Naive thymus-derived CD4-positive, alpha-beta T cell (primary cell): ENCODE results near the gene PTGFR. TPM values are rescaled to one million over a fixed set of nuclear protein-coding genes. Genes with fewer than 3 reads are reported as not detected.

Experiments used
- ATAC-seq: fragments of 150-1000 bp; cut with Tn5 transposase; 2 replicates; pipeline ENCODE4 v1.10.0; 2021; ENCODE audit warnings: mild to moderate bottlenecking, moderate library complexity
- CTCF ChIA-PET: fragments of 350-600 bp; sonication (Branson Sonifier 250); formaldehyde crosslinking; loops from one replicate; lab custom pipeline; 2021; ENCODE audit warnings: antibody characterized with exemption; lab: Charles Lee
- POLR2A ChIA-PET: fragments of 350-600 bp; sonication (Branson Sonifier 250); formaldehyde crosslinking; loops from one replicate; lab custom pipeline; 2021; ENCODE audit warnings: antibody characterized with exemption, inconsistent platforms; lab: Charles Lee
- DNase-seq, 9 donors: peaks; one replicate each; pipeline versions ENCODE4 v3.0.0 to v3.0.0-alpha.2; 2020 to 2022; ENCODE audit warnings: mixed read lengths in 1 of 9
- H3K27ac ChIP-seq: one replicate; pipeline ENCODE4 v1.7.0; 2013; ENCODE audit warnings: mild to moderate bottlenecking, low read depth, low read length, moderate library complexity
- H3K27me3 ChIP-seq, 2 donors: one replicate each; pipeline ENCODE4 v1.7.0; 2013; ENCODE audit warnings: low read length in 2 of 2, mild to moderate bottlenecking in 2 of 2, moderate library complexity in 2 of 2; ENCODE audit not compliant: control insufficient read depth in 2 of 2, insufficient read depth in 2 of 2
- H3K36me3 ChIP-seq, 3 experiments: 1 replicate in 2 of 3; 2 replicates in 1 of 3; pipeline ENCODE4 v1.7.0; 2013; ENCODE audit warnings: low read length in 3 of 3, mild to moderate bottlenecking in 3 of 3, moderate library complexity in 1 of 3; ENCODE audit not compliant: insufficient read depth in 3 of 3, control insufficient read depth in 2 of 3
- H3K4me1 ChIP-seq, 2 donors: one replicate each; pipeline ENCODE4 v1.7.0; 2013; ENCODE audit warnings: low read length in 2 of 2, mild to moderate bottlenecking in 2 of 2, moderate library complexity in 1 of 2; ENCODE audit not compliant: control insufficient read depth in 2 of 2, insufficient read depth in 2 of 2
- H3K4me3 ChIP-seq: 2 replicates; pipeline ENCODE4 v1.7.0; 2013; ENCODE audit warnings: mild to moderate bottlenecking, low read length
- H3K9me3 ChIP-seq, 3 experiments: 1 replicate in 2 of 3; 2 replicates in 1 of 3; pipeline ENCODE4 v1.7.0; 2013; ENCODE audit warnings: low read length in 3 of 3; ENCODE audit not compliant: control insufficient read depth in 2 of 3
- H3K27ac Mint-ChIP-seq, 9 donors: one replicate each; pipeline ENCODE4 v1.8.0; 2020 to 2022; ENCODE audit warnings: mixed read lengths in 9 of 9, mild to moderate bottlenecking in 8 of 9, moderate library complexity in 5 of 9, inconsistent platforms in 2 of 9
- H3K27me3 Mint-ChIP-seq, 5 donors: one replicate each; pipeline ENCODE4 v1.8.0; 2021 to 2022; ENCODE audit warnings: mixed read lengths in 5 of 5, mild to moderate bottlenecking in 1 of 5
- H3K36me3 Mint-ChIP-seq, 5 donors: one replicate each; pipeline ENCODE4 v1.8.0; 2020 to 2022; ENCODE audit warnings: mixed read lengths in 5 of 5, mild to moderate bottlenecking in 3 of 5, inconsistent platforms in 1 of 5
- H3K4me1 Mint-ChIP-seq, 7 donors: one replicate each; pipeline ENCODE4 v1.8.0; 2020 to 2022; ENCODE audit warnings: mixed read lengths in 7 of 7, mild to moderate bottlenecking in 3 of 7, inconsistent platforms in 1 of 7
- H3K4me3 Mint-ChIP-seq, 10 donors: one replicate each; pipeline ENCODE4 v1.8.0; 2020 to 2022; ENCODE audit warnings: mild to moderate bottlenecking in 10 of 10, mixed read lengths in 10 of 10, moderate library complexity in 6 of 10, inconsistent platforms in 2 of 10
- H3K9me3 Mint-ChIP-seq, 11 donors: one replicate each; pipeline ENCODE4 v1.8.0; 2020 to 2022; ENCODE audit warnings: mixed read lengths in 11 of 11, mild to moderate bottlenecking in 4 of 11, inconsistent platforms in 1 of 11, moderate library complexity in 1 of 11
- intact Hi-C, 2 donors: fragments of 100-400 bp; cut with micrococcal nuclease; formaldehyde crosslinking; loops; one replicate each; pipeline ENCODE4 v1.15.1; 2023
- polyA plus RNA-seq, 2 donors: library from polyadenylated mRNA; unstranded; fragments of 300-500 nt; fragmentation: Illumina TruSeq; gene quantifications; one replicate each; pipeline ENCODE4 v1.2.3, GENCODE V29; 2021
- total RNA-seq, 6 experiments: library from RNA in 5 of 6; stranded (reverse) in 5 of 6; gene quantifications; 1 replicate in 5 of 6; 2 replicates in 1 of 6; pipeline ENCODE4 v1.2.3 and lab custom pipeline; 2021 to 2026

Gene PTGFR
- total and polyA plus RNA-seq, 7 experiments from 2014 or later = not detected

DNA sequence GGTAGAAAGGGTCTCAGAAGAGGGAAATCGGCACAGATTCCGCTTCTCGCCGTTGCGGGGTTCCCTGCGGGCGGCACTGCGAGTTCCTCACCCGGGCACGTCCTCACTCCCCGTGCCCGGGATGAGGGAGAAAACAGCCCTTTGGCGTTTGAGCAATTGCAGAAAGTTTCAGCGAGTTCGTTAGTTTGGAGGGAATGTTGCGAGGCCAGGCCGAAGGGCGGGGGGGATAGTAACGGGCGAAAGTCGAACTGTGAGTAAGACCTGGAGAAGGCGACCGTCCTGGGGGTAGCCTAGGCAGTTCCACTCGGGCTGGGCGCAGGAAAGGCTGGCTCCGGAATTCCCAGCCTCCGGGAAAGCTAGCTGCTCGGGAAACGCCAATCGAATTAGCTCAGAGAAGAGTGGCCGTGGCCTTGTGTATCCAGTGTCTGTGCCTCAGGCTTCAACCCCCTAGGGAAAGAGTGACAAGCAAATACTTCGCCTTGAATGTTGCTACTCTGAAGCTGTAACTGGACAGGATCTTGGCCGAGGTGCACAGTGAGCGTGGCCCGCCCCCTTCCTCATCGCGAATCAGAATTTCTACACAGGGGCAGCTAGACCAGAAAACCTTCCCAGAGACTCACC, 787 bp downstream of the PTGFR start:
- H3K4me3 Mint-ChIP-seq = peak overlapping the region in 2 of 10 donors; percentile 29 to 35
- Histone ChIP-seq H3K9me3 (no peaks in the 10 kb centered on the region), H3K36me3 (no peaks in the 10 kb centered on the region), H3K27ac (no peak overlapping the region), H3K4me1 (no peaks in the 10 kb centered on the region), H3K4me3 (no peak overlapping the region), H3K27me3 (peaks cover 0 to 5% of the 10 kb centered on the region in 2 donors)
- ATAC-seq (no peak), DNase-seq (no peak)
- intact Hi-C loops = no loop called here
- no peak overlapping the region for H3K27ac Mint-ChIP-seq
- H3K36me3 Mint-ChIP-seq = no peaks in the 10 kb centered on the region
- peaks cover 0 to 9% (median 3%) of the 10 kb centered on the region in 7 donors for H3K4me1 Mint-ChIP-seq
- peaks cover 0 to 20% (median 3%) of the 10 kb centered on the region in 11 donors for H3K9me3 Mint-ChIP-seq
- ChIA-PET CTCF (interaction anchor here (0.6 kb wide), 1 partner anchor 273 kb away, joined by 3 read pairs; no protein-coding TSS in a partner anchor), POLR2A (no interaction called here)
- peaks cover 37 to 51% (median 45%) of the 10 kb centered on the region in 5 donors for H3K27me3 Mint-ChIP-seq

DNA sequence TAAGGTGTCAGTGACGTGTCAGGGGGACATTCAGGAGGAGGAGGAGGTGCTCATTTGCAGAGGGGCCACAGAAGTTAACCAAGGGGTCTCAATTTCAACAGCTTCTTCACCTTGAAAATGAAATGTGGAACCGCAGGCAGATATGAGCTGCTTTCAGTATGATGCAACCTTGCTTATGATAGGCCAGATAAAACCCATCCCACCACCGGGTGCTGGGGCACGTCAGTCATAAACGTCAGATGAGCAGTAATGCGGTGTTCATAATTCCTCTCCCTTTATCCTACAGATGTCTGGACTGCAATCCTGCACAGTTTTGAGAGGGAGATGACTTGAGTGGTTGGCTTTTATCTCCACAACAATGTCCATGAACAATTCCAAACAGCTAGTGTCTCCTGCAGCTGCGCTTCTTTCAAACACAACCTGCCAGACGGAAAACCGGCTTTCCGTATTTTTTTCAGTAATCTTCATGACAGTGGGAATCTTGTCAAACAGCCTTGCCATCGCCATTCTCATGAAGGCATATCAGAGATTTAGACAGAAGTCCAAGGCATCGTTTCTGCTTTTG, 1.7 kb downstream of the PTGFR start:
- no peak overlapping the region for H3K4me3 Mint-ChIP-seq
- DNase-seq (no peak), ATAC-seq (no peak)
- CTCF ChIA-PET = interaction anchor here (0.6 kb wide), 1 partner anchor 274 kb away, joined by 3 read pairs; no protein-coding TSS in a partner anchor
- H3K4me1 ChIP-seq = no peaks in the 10 kb centered on the region
- no peaks in the 10 kb centered on the region for H3K36me3 ChIP-seq
- intact Hi-C loops = no loop called here
- H3K27ac Mint-ChIP-seq = no peak overlapping the region
- no peak overlapping the region for H3K4me3 ChIP-seq
- POLR2A ChIA-PET = no interaction called here
- H3K27ac ChIP-seq = no peak overlapping the region
- H3K9me3 Mint-ChIP-seq = peaks cover 0 to 15% (median 2%) of the 10 kb centered on the region in 11 donors
- peaks cover 0 to 5% of the 10 kb centered on the region in 2 donors for H3K27me3 ChIP-seq
- H3K36me3 Mint-ChIP-seq = no peaks in the 10 kb centered on the region
- H3K27me3 Mint-ChIP-seq = peaks cover 37 to 52% (median 45%) of the 10 kb centered on the region in 5 donors
- H3K9me3 ChIP-seq = no peaks in the 10 kb centered on the region
- H3K4me1 Mint-ChIP-seq = peaks cover 0 to 9% (median 3%) of the 10 kb centered on the region in 7 donors

- Histone ChIP-seq H3K36me3 (no peaks in the 10 kb centered on the region), H3K4me1 (no peaks in the 10 kb centered on the region), H3K27me3 (peaks cover 0 to 5% of the 10 kb centered on the region in 2 donors), H3K27ac (no peak overlapping the region), H3K4me3 (no peak overlapping the region), H3K9me3 (no peaks in the 10 kb centered on the region)
- POLR2A ChIA-PET = no interaction called here
- H3K4me1 Mint-ChIP-seq = peaks cover 0 to 9% (median 3%) of the 10 kb centered on the region in 7 donors
- no peak overlapping the region for H3K4me3 Mint-ChIP-seq
- no peak for ATAC-seq
- DNase-seq = no peak
- CTCF ChIA-PET = interaction anchor here (0.6 kb wide), 1 partner anchor 49 kb away, joined by 3 read pairs; no protein-coding TSS in a partner anchor
- peaks cover 37 to 52% (median 45%) of the 10 kb centered on the region in 5 donors for H3K27me3 Mint-ChIP-seq
- intact Hi-C loops = no loop called here
- H3K9me3 Mint-ChIP-seq = peaks cover 0 to 8% (median 2%) of the 10 kb centered on the region in 11 donors
- no peak overlapping the region for H3K27ac Mint-ChIP-seq
- no peaks in the 10 kb centered on the region for H3K36me3 Mint-ChIP-seq
Observed at GRCh38 chr1:78493451-78493850, 2.7 kb downstream of the PTGFR start.

GRCh38 chr1:78497201-78497600, 6.4 kb downstream of the PTGFR start:
- intact Hi-C loops = no loop called here

DNA sequence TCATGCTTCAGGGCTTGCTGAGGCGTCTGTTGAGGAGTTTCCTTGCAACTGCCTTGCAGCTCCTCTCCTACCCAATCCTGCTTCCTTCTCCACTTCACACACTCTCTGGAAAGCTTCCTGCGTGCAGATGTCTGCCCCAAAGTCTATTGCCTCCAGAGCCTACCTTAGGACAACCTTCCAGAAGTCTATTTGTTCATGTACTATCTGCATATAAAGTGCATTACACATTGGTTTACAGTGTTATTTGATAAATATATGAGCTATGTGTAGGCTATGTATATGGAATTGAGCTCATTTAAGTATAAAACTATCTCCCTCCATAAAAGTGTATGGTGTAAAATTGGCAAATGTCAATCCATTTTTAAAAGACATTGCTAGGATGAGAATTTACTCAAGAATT, 9.8 kb downstream of the PTGFR start:
- DNase-seq = no peak
- Mint-ChIP-seq H3K36me3 (no peaks in the 10 kb centered on the region), H3K4me1 (no peaks in the 10 kb centered on the region), H3K9me3 (peaks cover 0 to 4% (median 0%) of the 10 kb centered on the region in 11 donors), H3K27me3 (peaks cover 0 to 17% (median 5%) of the 10 kb centered on the region in 5 donors), H3K4me3 (no peak overlapping the region), H3K27ac (no peak overlapping the region)
- Histone ChIP-seq H3K4me3 (no peak overlapping the region), H3K27me3 (no peaks in the 10 kb centered on the region), H3K4me1 (no peaks in the 10 kb centered on the region), H3K9me3 (no peaks in the 10 kb centered on the region), H3K36me3 (no peaks in the 10 kb centered on the region), H3K27ac (no peak overlapping the region)
- intact Hi-C loops = no loop called here
- no peak for ATAC-seq
- ChIA-PET POLR2A (no interaction called here), CTCF (no interaction called here)

More at GRCh38 chr1:78497201-78497600, 6.4 kb downstream of the PTGFR start:
- H3K36me3 Mint-ChIP-seq = no peaks in the 10 kb centered on the region
- Histone ChIP-seq H3K27ac (no peak overlapping the region), H3K36me3 (no peaks in the 10 kb centered on the region), H3K9me3 (no peaks in the 10 kb centered on the region), H3K4me3 (no peak overlapping the region), H3K27me3 (peaks cover 0 to 5% of the 10 kb centered on the region in 2 donors), H3K4me1 (no peaks in the 10 kb centered on the region)
- H3K9me3 Mint-ChIP-seq = peaks cover 0 to 4% (median 0%) of the 10 kb centered on the region in 11 donors
- no peaks in the 10 kb centered on the region for H3K4me1 Mint-ChIP-seq
- DNase-seq (no peak), ATAC-seq (no peak)
- H3K27me3 Mint-ChIP-seq = peaks cover 9 to 39% (median 17%) of the 10 kb centered on the region in 5 donors
- H3K27ac Mint-ChIP-seq = no peak overlapping the region
- ChIA-PET POLR2A (no interaction called here), CTCF (no interaction called here)
- H3K4me3 Mint-ChIP-seq = no peak overlapping the region

DNA sequence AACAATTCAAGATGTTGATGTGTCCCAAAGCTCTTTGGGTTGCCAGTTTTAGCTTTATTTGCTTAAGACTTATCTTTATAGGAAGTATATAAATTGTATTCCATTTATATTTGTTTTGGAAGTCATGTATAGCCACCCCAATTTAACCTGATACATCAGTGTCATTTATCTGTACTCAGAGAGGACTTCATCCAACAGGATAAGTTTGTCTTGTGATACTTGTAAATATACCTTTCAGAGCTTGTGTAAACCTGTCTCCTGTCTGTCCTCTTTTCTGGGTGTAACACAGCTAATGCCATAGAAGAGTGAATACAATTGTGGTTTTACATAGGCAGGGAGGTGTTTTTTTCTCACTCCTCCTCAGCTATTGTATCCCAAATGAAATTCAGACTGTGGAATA, 10.4 kb downstream of the PTGFR start:
- no peak overlapping the region for H3K4me3 Mint-ChIP-seq
- DNase-seq = no peak
- Histone ChIP-seq H3K9me3 (no peaks in the 10 kb centered on the region), H3K36me3 (no peaks in the 10 kb centered on the region), H3K27ac (no peak overlapping the region), H3K4me1 (no peaks in the 10 kb centered on the region), H3K4me3 (no peak overlapping the region), H3K27me3 (no peaks in the 10 kb centered on the region)
- POLR2A ChIA-PET = no interaction called here
- intact Hi-C loops = no loop called here
- no peak overlapping the region for H3K27ac Mint-ChIP-seq
- H3K4me1 Mint-ChIP-seq = no peaks in the 10 kb centered on the region
- H3K9me3 Mint-ChIP-seq = peaks cover 0 to 4% (median 0%) of the 10 kb centered on the region in 11 donors
- CTCF ChIA-PET = no interaction called here
- ATAC-seq = no peak
- no peaks in the 10 kb centered on the region for H3K36me3 Mint-ChIP-seq
- H3K27me3 Mint-ChIP-seq = peaks cover 0 to 17% (median 5%) of the 10 kb centered on the region in 5 donors
